K562 (cell line): ENCODE results near the gene PACS2. TPM values are rescaled to one million over a fixed set of nuclear protein-coding genes. Genes with fewer than 3 reads are reported as not detected.

ENCODE experiments used
- ATAC-seq: fragments of 200-7000 bp; cut with Tn5 transposase; 3 replicates; pipeline ENCODE4 v1.9.1; 2020; ENCODE audit warnings: moderate library complexity
- BruUV-seq: library from RNA; stranded (reverse); fragments of 400-500 nt; replicated peaks from 2 replicates; lab custom pipeline; 2021; lab: Mats Ljungman, UMichigan
- CTCF ChIA-PET: fragments of 300-600 bp; formaldehyde crosslinking; extraction: SDS; loops from one replicate; lab custom pipeline; 2021; ENCODE audit warnings: low intra/inter-chr PET ratio; lab: Yijun Ruan, JAX
- POLR2A ChIA-PET: fragments of 300-600, 350-650 bp; sonication (Branson Sonifier 250); formaldehyde crosslinking; extraction: SDS; loops from one replicate; lab custom pipeline; 2021; ENCODE audit warnings: antibody characterized with exemption, inconsistent platforms; lab: Yijun Ruan, JAX
- DNase-seq, 4 experiments: peaks; one replicate each; pipeline versions ENCODE4 v3.0.0 to v3.0.0-alpha.2; 2011 to 2018; ENCODE audit warnings: low spot score in 3 of 4, mixed read lengths in 3 of 4; ENCODE audit errors: extremely low read depth in 1 of 4
- FAIRE-seq: peaks from 2 replicates; lab custom pipeline; 2011; peaks lifted over from hg19 to GRCh38; lab: Jason Lieb, UNC
- H2AFZ ChIP-seq: 2 replicates; pipeline ENCODE4 v1.6.0; 2011; ENCODE audit warnings: low read depth, low read length, control low read depth, inconsistent platforms
- H3K27ac ChIP-seq: fragments of 200-600 bp; 3 replicates; pipeline ENCODE4 v1.8.0; 2011; ENCODE audit warnings: low read depth, mild to moderate bottlenecking, control low read depth, inconsistent platforms, low read length, moderate library complexity, mixed read lengths; ENCODE audit errors: extremely low read depth
- H3K27me3 ChIP-seq, 2 experiments: fragments of 300-600 bp in 1 of 2; 2 replicates in 1 of 2; 3 replicates in 1 of 2; pipeline versions ENCODE4 v1.6.0 to v1.8.0; 2011; ENCODE audit warnings: inconsistent platforms in 2 of 2, low read length in 2 of 2, mild to moderate bottlenecking in 1 of 2, mixed read lengths in 1 of 2, moderate library complexity in 1 of 2; ENCODE audit not compliant: control insufficient read depth in 2 of 2, insufficient read depth in 2 of 2
- H3K36me3 ChIP-seq: fragments of 300-600 bp; 3 replicates; pipeline ENCODE4 v1.8.0; 2011; ENCODE audit warnings: mild to moderate bottlenecking, low read length, inconsistent platforms; ENCODE audit not compliant: control insufficient read depth, insufficient read depth
- H3K4me1 ChIP-seq, 2 experiments: fragments of 200-600 bp in 1 of 2; replicated peaks in 1 of 2; 2 replicates in 1 of 2; 3 replicates in 1 of 2; pipeline versions ENCODE4 v1.5.1 to v1.8.0; 2011; ENCODE audit warnings: inconsistent platforms in 2 of 2, low read length in 2 of 2, mild to moderate bottlenecking in 1 of 2, mixed read lengths in 1 of 2, moderate library complexity in 1 of 2; ENCODE audit not compliant: control insufficient read depth in 2 of 2, insufficient read depth in 2 of 2
- H3K4me2 ChIP-seq: 2 replicates; pipeline ENCODE4 v1.6.1; 2011; ENCODE audit warnings: low read length, control low read depth, inconsistent platforms, mixed read lengths; ENCODE audit not compliant: insufficient read depth
- H3K4me3 ChIP-seq: fragments of 200-600 bp; sonication (generic), shearing (Covaris generic); 2 replicates; pipeline ENCODE4 v1.5.1; 2016; ENCODE audit warnings: control low read depth, inconsistent platforms
- H3K79me2 ChIP-seq: fragments of 200-600 bp; 3 replicates; pipeline ENCODE4 v1.8.0; 2011; ENCODE audit warnings: low read length, inconsistent platforms; ENCODE audit not compliant: control insufficient read depth, insufficient read depth
- H3K9ac ChIP-seq, 2 experiments: 2 replicates each; pipeline versions ENCODE4 v1.6.0 to v1.6.1; 2011; ENCODE audit warnings: low read depth in 2 of 2, low read length in 2 of 2, control low read depth in 1 of 2, inconsistent platforms in 1 of 2, mild to moderate bottlenecking in 1 of 2, mixed read lengths in 1 of 2; ENCODE audit not compliant: insufficient read depth in 1 of 2
- H3K9me1 ChIP-seq: one replicate; pipeline ENCODE4 v1.6.0; 2011; ENCODE audit warnings: inconsistent platforms, mild to moderate bottlenecking, low read length, moderate library complexity; ENCODE audit not compliant: control insufficient read depth, insufficient read depth
- H3K9me3 ChIP-seq: replicated peaks from 2 replicates; pipeline ENCODE4 v1.5.1; 2011; ENCODE audit warnings: low read depth, low read length, inconsistent platforms; ENCODE audit not compliant: control insufficient read depth, insufficient read depth
- H4K20me1 ChIP-seq: replicated peaks from 2 replicates; pipeline ENCODE4 v1.6.1; 2011; ENCODE audit warnings: low read length, inconsistent platforms, mixed read lengths; ENCODE audit not compliant: control insufficient read depth, insufficient read depth
- ELK3 ChIP-seq: fragments of 450-650 bp; formaldehyde crosslinking; IDR thresholded peaks from 2 replicates; pipeline ENCODE4 v1.4.0; 2020; ENCODE audit warnings: mild to moderate bottlenecking
- FUS ChIP-seq: fragments of 200-400 bp; formaldehyde crosslinking; optimal IDR thresholded peaks from 2 replicates; pipeline ENCODE3; 2017; ENCODE audit warnings: low read depth, low read length
- GTF3C2 ChIP-seq: IDR thresholded peaks from 3 replicates; pipeline ENCODE4 v1.6.1; 2011; ENCODE audit warnings: borderline replicate concordance, mild to moderate bottlenecking, moderate library complexity; ENCODE audit not compliant: insufficient read length; ENCODE audit errors: extremely low read depth
- HLTF ChIP-seq: fragments of 450-650 bp; IDR thresholded peaks from 2 replicates; pipeline ENCODE4 v1.6.1; 2016
- RBM15 ChIP-seq: fragments of 200-400 bp; formaldehyde crosslinking; IDR thresholded peaks from 2 replicates; pipeline ENCODE4 v1.6.1; 2018; ENCODE audit warnings: mild to moderate bottlenecking, low read length, moderate library complexity; ENCODE audit not compliant: insufficient read depth
- SLC30A9 ChIP-seq: fragments of 250-450 bp; sonication (Bioruptor Pico); IDR thresholded peaks from 2 replicates; pipeline ENCODE4 v1.8.0; 2022; ENCODE audit warnings: mild to moderate bottlenecking, moderate library complexity
- SMAD3 ChIP-seq: fragments of 450-650 bp; formaldehyde crosslinking; conservative IDR thresholded peaks from 2 replicates; pipeline ENCODE4 v1.4.0; 2020; ENCODE audit warnings: mild to moderate bottlenecking
- TCF7 ChIP-seq: sonication (generic); IDR thresholded peaks from 2 replicates; pipeline ENCODE4 v1.6.1; 2016; ENCODE audit warnings: antibody characterized with exemption, borderline replicate concordance
- ZNF445 ChIP-seq: fragments of 250-450 bp; sonication (Bioruptor Pico); IDR thresholded peaks from 2 replicates; pipeline ENCODE4 v1.4.0; 2020; ENCODE audit warnings: low read depth, mild to moderate bottlenecking, moderate library complexity
- ZNF77 ChIP-seq: fragments of 250-450 bp; sonication (Bioruptor Pico); IDR thresholded peaks from 2 replicates; pipeline ENCODE4 v1.5.0; 2020
- WGBS: fragments of 100-300 bp; shearing (Covaris generic); methylation state at CpG from one replicate; pipeline ENCODE4 v1.1.6; 2016; ENCODE audit warnings: low coverage, mixed read lengths; ENCODE audit not compliant: insufficient coverage; ENCODE audit errors: missing lambda C conversion rate; 5-methylcytosine and 5-hydroxymethylcytosine counted together
- in situ Hi-C: fragments of 300-500 bp; cut with MboI; formaldehyde crosslinking; loops from 4 replicates; pipeline ENCODE4 v1.15.0; 2018; ENCODE audit warnings: inconsistent platforms, mixed read lengths
- intact Hi-C: fragments of 100-400 bp; cut with micrococcal nuclease; formaldehyde crosslinking; loops from 2 replicates; pipeline ENCODE4 v1.14.2; 2022
- polyA plus RNA-seq, 8 experiments: library from polyadenylated mRNA; depleted of rRNA in 4 of 8; stranded (reverse) in 5 of 8; unstranded in 3 of 8; fragments of >200 nt; fragmentation: Nextera tagmentation in 2 of 8; fragmentation: Illumina TruSeq in 1 of 8; extraction: Ambion mirVana in 2 of 8; extraction: Trizol in 1 of 8; gene quantifications; 2 replicates each; pipeline versions ENCODE4 v1.2.1 to v1.2.3, GENCODE V29; 2011 to 2014; ENCODE audit warnings: inconsistent platforms in 1 of 8, missing spikeins in 1 of 8
- total RNA-seq, 7 experiments: library from RNA; depleted of rRNA in 6 of 7; stranded (reverse); fragments of >200 nt in 6 of 7; fragmentation: Illumina TruSeq in 2 of 7; extraction: Trizol in 2 of 7; gene quantifications; 2 replicates each; pipeline versions ENCODE4 v1.2.1 to v1.2.3, GENCODE V29; 2011 to 2021; ENCODE audit warnings: low replicate concordance in 1 of 7

The PACS2 gene
- total and polyA plus RNA-seq, 9 of the 15 experiments (the other 6 are each of a cell fraction or from before 2014, with no cell fraction given): 0.11 to 20.8 (median 9.9) TPM

- no TSS peak for BruUV-seq
- FAIRE-seq (no peak), DNase-seq (no peak), ATAC-seq (no peak)
- Histone ChIP-seq H3K4me1 (peaks cover 0 to 29% of the 10 kb centered on the region in 2 experiments; a peak in 2 of 5 replicates), H3K9me3 (no peaks in the 10 kb centered on the region), H2AFZ (no peak overlapping the region), H3K79me2 (no peaks in the 10 kb centered on the region), H3K9ac (no peak overlapping the region), H3K27me3 (no peaks in the 10 kb centered on the region), H4K20me1 (no peaks in the 10 kb centered on the region), H3K9me1 (no peaks in the 10 kb centered on the region), H3K4me2 (no peak overlapping the region), H3K27ac (no peak overlapping the region), H3K36me3 (no peaks in the 10 kb centered on the region), H3K4me3 (no peak overlapping the region)
- 72% methylated on average over 4 of the region's 20 CpGs for WGBS
- TF ChIP-seq TCF7: no peak
- TF ChIP-seq ZNF77: no peak
- no peak for TF ChIP-seq ELK3 (CRISPR knock-in tag)
- TF ChIP-seq GTF3C2: no peak
- TF ChIP-seq HLTF: no peak
- no peak for TF ChIP-seq FUS
- TF ChIP-seq SLC30A9: no peak
- no peak for TF ChIP-seq RBM15
- TF ChIP-seq SMAD3 (CRISPR knock-in tag): no peak
- TF ChIP-seq ZNF445: no peak
- in situ Hi-C loops: no loop called here
- intact Hi-C loops: no loop called here
- POLR2A ChIA-PET: no interaction called here
- CTCF ChIA-PET: no interaction called here
Observed at GRCh38 chr14:105368032-105368417, 53.5 kb downstream of the PACS2 start.
